HG02642 (cell line): Measurements from ENCODE around the gene KCNQ4.

Source experiments
- ATAC-seq: cut with Tn5 transposase; IDR thresholded peaks from one replicate; pipeline ENCODE4 v1.9.1; 2021; ENCODE audit warnings: mild to moderate bottlenecking; ENCODE audit not compliant: unreplicated experiment, poor library complexity

The KCNQ4 gene

GRCh38 chr1:40783001-40783905 is at the start of gene KCNQ4:
Gene KCNQ4 (plus strand): TSS chr1:40783787. CDS start chr1:40784094, 307 bp downstream.
- no peak for ATAC-seq

- ATAC-seq: no peak
Observed at GRCh38 chr1:40734882-40735628, 48.5 kb upstream of the KCNQ4 start.

DNA sequence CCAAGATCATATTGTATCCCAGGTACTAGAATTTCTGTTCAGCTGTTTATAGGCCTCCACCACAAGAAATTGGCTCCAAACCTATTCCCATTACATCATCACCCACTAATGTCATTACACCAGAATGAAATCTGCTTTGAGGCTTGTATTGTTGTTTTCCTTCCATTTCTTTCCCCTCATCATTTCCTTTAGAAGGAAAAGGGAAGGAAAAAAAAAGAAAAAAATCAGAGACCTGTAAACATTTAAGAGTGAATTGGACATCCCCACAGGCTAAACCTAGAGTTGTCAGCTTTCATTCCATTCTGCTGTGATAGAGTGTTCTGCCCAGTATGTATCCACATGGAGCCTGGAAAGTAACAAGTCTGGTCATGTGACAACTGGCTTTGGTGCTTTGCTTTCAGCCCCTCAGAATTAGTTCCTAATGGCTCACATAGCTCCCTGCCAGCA is 47.5 kb upstream of the KCNQ4 start:
- no peak for ATAC-seq

DNA sequence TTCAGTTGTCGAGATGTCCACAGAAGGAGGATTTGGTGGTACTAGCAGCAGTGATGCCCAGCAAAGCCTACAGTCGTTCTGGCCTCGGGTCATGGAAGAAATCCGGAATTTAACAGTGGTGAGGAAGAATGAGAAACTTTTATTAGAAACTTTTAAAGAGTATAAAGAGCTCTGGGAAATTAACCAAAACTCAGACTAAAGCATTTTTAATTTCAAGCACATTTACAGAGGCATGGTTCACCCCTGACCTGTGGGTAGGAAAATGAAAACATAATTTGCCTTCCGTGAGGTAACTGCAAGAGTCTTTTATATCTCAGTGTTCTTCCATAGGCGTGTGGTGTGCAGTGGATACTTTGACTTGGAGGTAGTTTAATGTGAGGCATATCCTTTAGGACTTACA is 44.8 kb upstream of the KCNQ4 start:
- no peak for ATAC-seq

- ATAC-seq: no peak
Observed at GRCh38 chr1:40739455-40740008, 44.1 kb upstream of the KCNQ4 start.

- ATAC-seq: no peak
Observed at GRCh38 chr1:40740039-40740996, 43.3 kb upstream of the KCNQ4 start.

GRCh38 chr1:40740997-40741736 is 42.4 kb upstream of the KCNQ4 start:
- no peak for ATAC-seq

GRCh38 chr1:40742363-40743061 is 41.1 kb upstream of the KCNQ4 start:
- no peak for ATAC-seq

GRCh38 chr1:40743452-40743851 is 40.1 kb upstream of the KCNQ4 start:
- ATAC-seq: no peak

DNA sequence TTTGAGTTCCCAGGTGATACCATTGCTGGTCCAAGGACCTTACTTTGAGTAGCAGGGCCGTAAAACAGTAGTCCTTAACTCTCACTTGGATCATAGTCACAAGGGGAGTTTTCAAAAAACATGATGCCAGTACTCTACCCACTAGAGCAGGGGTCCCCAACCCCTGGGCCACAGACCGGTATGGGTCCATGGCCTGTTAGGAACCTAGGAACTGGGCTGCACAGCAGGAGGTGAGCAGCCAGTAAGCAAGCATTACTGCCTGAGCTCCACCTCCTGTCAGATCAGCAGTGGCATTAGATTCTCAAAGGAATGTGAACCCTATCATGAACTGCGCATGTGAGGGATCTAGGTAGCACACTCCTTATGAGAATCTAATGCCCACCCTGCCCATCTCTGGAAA is 39.7 kb upstream of the KCNQ4 start:
- ATAC-seq: no peak

DNA sequence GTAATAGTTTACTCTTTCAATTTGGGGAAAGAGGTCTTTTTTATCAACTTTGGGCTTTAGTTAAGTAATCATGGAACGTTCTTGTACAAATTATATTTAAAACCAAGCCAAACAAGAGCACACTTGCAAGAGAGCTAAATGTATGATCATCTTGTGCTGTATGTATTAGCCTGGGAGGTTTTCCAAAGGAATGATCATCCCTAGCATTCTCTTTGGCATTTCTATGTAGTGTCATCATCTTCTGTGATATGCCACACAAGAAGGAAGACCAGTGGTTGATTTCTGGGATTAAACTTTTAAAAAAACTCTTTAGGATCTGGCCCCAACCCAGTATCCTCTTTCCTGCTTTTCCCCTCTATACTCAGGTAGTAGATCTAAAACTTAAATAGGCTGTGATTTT is 38.4 kb upstream of the KCNQ4 start:
- ATAC-seq: no peak

DNA sequence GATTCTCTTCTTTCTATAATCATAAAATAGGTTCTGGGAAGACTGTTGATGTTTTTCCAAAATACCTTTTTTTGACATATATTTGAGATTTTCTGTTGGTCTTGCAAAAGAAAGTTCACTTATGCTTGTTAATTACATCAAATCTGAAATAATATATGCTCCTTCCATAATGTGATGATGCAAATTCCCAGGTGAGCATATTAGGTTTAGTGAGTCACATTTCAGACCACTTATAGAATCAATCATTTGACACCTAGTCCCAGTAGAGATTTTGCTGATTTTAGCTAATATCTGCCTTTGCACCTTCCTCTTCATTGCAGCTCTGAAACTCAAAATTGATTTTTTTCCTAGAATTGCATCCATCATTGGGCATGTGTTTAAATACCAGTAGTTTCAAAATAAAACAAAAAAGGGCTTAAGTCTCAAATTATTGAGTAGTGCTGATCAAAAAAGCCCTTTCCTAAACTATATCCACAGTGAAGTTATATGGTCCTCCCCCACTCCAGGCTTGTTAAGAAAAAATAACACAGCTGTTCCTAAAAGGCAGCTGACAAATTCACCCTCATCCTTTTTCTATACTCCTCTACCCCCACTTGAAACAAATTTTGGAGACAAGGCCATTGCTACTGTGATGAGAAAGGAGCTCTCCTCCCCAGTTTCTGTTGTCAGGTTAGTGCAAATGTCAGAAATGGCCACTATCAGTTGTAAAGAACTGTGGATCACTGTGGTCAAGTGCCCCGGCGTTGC is 37.1 kb upstream of the KCNQ4 start:
- no peak for ATAC-seq

- no peak for ATAC-seq
Observed at GRCh38 chr1:40748841-40749718, 34.5 kb upstream of the KCNQ4 start.

GRCh38 chr1:40749817-40750216 is 33.8 kb upstream of the KCNQ4 start:
- ATAC-seq: no peak

GRCh38 chr1:40750451-40750908 is 33.1 kb upstream of the KCNQ4 start:
- no peak for ATAC-seq

DNA sequence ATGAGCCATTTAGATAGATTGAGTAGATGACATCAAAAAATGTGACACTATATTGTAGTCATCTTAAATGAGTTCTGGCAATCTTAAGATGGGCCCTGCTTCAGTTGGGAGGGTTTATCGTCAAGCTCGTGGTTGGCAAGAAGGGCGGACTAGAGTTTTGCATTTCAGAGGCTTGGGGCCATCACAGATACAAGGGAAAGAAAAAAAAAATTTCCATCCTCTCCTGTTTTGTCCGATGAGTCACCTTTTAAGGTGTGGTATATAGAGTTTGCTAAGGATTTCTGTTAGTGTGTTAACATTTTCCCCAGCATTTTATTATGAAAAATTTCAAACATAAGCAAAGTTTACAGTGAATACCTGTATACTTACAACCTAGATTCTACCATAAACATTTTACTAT is 31.8 kb upstream of the KCNQ4 start:
- no peak for ATAC-seq
